Endothelial cell (in vitro differentiated cells): ENCODE measurements around the gene CHCHD10. TPM values are rescaled to one million over a fixed set of nuclear protein-coding genes. Genes with fewer than 3 reads are reported as not detected.

ENCODE experiments used
- DNase-seq: peaks from one replicate; pipeline ENCODE4 v3.0.0; 2021; ENCODE audit warnings: low spot score
- H3K27ac Mint-ChIP-seq: one replicate; pipeline ENCODE4 v1.8.0; 2021; ENCODE audit warnings: mixed read lengths, inconsistent platforms; ENCODE audit not compliant: unreplicated experiment
- H3K27me3 Mint-ChIP-seq: one replicate; pipeline ENCODE4 v1.8.0; 2021; ENCODE audit warnings: mild to moderate bottlenecking, moderate library complexity, mixed read lengths, inconsistent platforms; ENCODE audit not compliant: unreplicated experiment
- H3K36me3 Mint-ChIP-seq: one replicate; pipeline ENCODE4 v1.8.0; 2021; ENCODE audit warnings: mild to moderate bottlenecking, low read depth, mixed read lengths, inconsistent platforms; ENCODE audit not compliant: unreplicated experiment
- H3K4me1 Mint-ChIP-seq: one replicate; pipeline ENCODE4 v1.8.0; 2021; ENCODE audit warnings: mild to moderate bottlenecking, mixed read lengths, inconsistent platforms; ENCODE audit not compliant: unreplicated experiment
- H3K4me3 Mint-ChIP-seq: one replicate; pipeline ENCODE4 v1.8.0; 2021; ENCODE audit warnings: mild to moderate bottlenecking, mixed read lengths, inconsistent platforms; ENCODE audit not compliant: unreplicated experiment
- H3K9me3 Mint-ChIP-seq: one replicate; pipeline ENCODE4 v1.8.0; 2021; ENCODE audit warnings: mixed read lengths, inconsistent platforms; ENCODE audit not compliant: unreplicated experiment
- CTCF ChIP-seq: fragments of 200-600 bp; sonication (generic); IDR thresholded peaks from one replicate; pipeline ENCODE4 v1.5.0; 2021; ENCODE audit warnings: antibody characterized with exemption; ENCODE audit not compliant: unreplicated experiment
- long read RNA-seq: library from polyadenylated mRNA; unstranded; transcript quantifications from one replicate; pipeline ENCODE4 v2.0.0, GENCODE V29; 2020; ENCODE audit not compliant: unreplicated experiment
- total RNA-seq: library from RNA; stranded (reverse); fragmentation: NEBNext Ultra II Directional; extraction: Animal tissue kit (Norgen Biotek cat#: 25700); gene quantifications from one replicate; pipeline ENCODE4 v1.2.1, GENCODE V29; 2021; ENCODE audit not compliant: unreplicated experiment

CHCHD10 gene
- total RNA-seq, result 55.8 TPM
- long read RNA-seq, partial matches to known transcripts, result 0 of 2 reads
- long read RNA-seq, other reads (novel, unspliced or antisense), result 0 of 2 reads

GRCh38 chr22:23767673-23768548, at the start of gene CHCHD10:
CHCHD10 (minus strand) TSS chr22:23767972; CDS start chr22:23767874, 98 bp downstream.
- peak; percentile 94 for DNase-seq
- Mint-ChIP-seq H3K4me3 (peak within 1 kb of the TSS; percentile 85), H3K27ac (no peak within 1 kb of the TSS)

GRCh38 chr22:23817146-23817545, 49.4 kb upstream of the CHCHD10 start:
- no peak overlapping the region for H3K27ac Mint-ChIP-seq
- H3K9me3 Mint-ChIP-seq, result no peaks in the 10 kb centered on the region
- H3K27me3 Mint-ChIP-seq, result no peaks in the 10 kb centered on the region
- TF ChIP-seq CTCF, result no peak
- peaks cover 4% of the 10 kb centered on the region for H3K4me1 Mint-ChIP-seq
- no peak for DNase-seq
- peak overlapping the region; percentile 7 for H3K4me3 Mint-ChIP-seq
- peaks cover 37% of the 10 kb centered on the region for H3K36me3 Mint-ChIP-seq

More at GRCh38 chr22:23767673-23768548, at the start of gene CHCHD10:
- peak; percentile 85 for TF ChIP-seq CTCF
- no peaks in the 10 kb centered on the region for H3K27me3 Mint-ChIP-seq
- no peaks in the 10 kb centered on the region for H3K36me3 Mint-ChIP-seq
- H3K9me3 Mint-ChIP-seq, result no peaks in the 10 kb centered on the region
- H3K4me1 Mint-ChIP-seq, result peaks cover 10% of the 10 kb centered on the region

- Mint-ChIP-seq H3K9me3 (no peaks in the 10 kb centered on the region), H3K27me3 (no peaks in the 10 kb centered on the region), H3K4me1 (peaks cover 4% of the 10 kb centered on the region), H3K36me3 (peaks cover 37% of the 10 kb centered on the region), H3K4me3 (peak overlapping the region; percentile 31), H3K27ac (no peak overlapping the region)
- TF ChIP-seq CTCF, result no peak
- DNase-seq, result no peak
Observed at GRCh38 chr22:23816156-23816976, 48.6 kb upstream of the CHCHD10 start.

- Mint-ChIP-seq H3K27me3 (no peaks in the 10 kb centered on the region), H3K4me3 (peak overlapping the region; percentile 31), H3K9me3 (no peaks in the 10 kb centered on the region), H3K36me3 (peaks cover 41% of the 10 kb centered on the region), H3K4me1 (peaks cover 3% of the 10 kb centered on the region), H3K27ac (no peak overlapping the region)
- DNase-seq, result no peak
- no peak for TF ChIP-seq CTCF
Observed at GRCh38 chr22:23815541-23816155, 47.9 kb upstream of the CHCHD10 start.
